ENCODE results near the gene LITAF. TPM values are rescaled to one million over a fixed set of nuclear protein-coding genes. Genes with fewer than 3 reads are reported as not detected.

The LITAF gene
- total RNA-seq, 1 donor from 2014 or later = 55.8 TPM

DNA sequence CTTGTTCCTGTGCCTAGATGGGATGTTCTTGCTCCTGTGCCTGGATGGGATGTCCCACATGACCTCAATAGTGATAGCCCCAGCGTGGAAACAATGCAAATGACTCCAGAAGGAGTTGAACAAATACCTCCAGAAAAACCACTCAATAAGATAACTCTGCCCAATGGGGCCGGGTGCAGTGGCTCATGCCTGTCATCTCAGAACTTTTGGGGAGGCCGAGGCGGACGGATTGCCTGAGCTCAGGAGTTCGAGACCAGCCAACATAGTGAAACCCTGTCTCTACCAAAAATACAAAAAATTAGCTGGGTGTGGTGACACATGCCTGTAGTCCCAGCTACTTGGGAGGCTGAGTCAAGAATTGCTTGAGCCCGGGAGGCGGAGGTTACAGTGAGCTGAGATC is 15.2 kb upstream of the LITAF start:
- TF ChIP-seq, protein P1, sequence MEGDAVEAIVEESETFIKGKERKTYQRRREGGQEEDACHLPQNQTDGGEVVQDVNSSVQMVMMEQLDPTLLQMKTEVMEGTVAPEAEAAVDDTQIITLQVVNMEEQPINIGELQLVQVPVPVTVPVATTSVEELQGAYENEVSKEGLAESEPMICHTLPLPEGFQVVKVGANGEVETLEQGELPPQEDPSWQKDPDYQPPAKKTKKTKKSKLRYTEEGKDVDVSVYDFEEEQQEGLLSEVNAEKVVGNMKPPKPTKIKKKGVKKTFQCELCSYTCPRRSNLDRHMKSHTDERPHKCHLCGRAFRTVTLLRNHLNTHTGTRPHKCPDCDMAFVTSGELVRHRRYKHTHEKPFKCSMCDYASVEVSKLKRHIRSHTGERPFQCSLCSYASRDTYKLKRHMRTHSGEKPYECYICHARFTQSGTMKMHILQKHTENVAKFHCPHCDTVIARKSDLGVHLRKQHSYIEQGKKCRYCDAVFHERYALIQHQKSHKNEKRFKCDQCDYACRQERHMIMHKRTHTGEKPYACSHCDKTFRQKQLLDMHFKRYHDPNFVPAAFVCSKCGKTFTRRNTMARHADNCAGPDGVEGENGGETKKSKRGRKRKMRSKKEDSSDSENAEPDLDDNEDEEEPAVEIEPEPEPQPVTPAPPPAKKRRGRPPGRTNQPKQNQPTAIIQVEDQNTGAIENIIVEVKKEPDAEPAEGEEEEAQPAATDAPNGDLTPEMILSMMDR (IDR thresholded peaks at IDR 0.05; ENCODE audit: insufficient read depth, low read length, poor library complexity, severe bottlenecking) = no peak
- H3K27me3 ChIP-seq (ENCODE audit: control insufficient read depth, insufficient read depth, low read length) = no peaks in the 10 kb centered on the region
- no peak for DNase-seq (ENCODE audit: low read depth)
- H3K4me3 ChIP-seq (ENCODE audit: low read depth, low read length) = no peak overlapping the region
- H3K36me3 ChIP-seq (ENCODE audit: control insufficient read depth, insufficient read depth, low read length) = no peaks in the 10 kb centered on the region

DNA sequence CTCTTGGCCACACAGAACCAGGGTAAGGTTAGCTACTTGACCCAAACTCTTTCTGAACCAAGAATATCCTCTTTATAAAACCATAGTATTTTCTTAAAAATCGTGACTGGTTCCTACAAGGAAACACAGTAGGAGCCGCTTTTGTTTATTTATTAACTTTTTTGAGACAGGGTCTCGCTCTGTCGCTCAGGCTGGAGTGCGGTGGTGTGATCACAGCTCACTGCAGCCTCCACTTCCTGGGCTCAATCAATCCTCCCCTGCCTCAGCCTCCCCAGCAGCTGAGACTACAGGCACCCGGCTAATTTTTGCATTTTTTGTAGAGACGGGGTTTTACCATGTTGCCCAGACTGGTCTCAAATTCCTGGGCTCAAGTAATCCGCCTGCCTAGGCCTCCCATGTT is 14.7 kb upstream of the LITAF start:
- TF ChIP-seq, protein P1 (IDR thresholded peaks at IDR 0.05; ENCODE audit: insufficient read depth, low read length, poor library complexity, severe bottlenecking) = no peak
- H3K4me3 ChIP-seq (ENCODE audit: low read depth, low read length) = no peak overlapping the region
- no peak for DNase-seq (ENCODE audit: low read depth)
- no peaks in the 10 kb centered on the region for H3K36me3 ChIP-seq (ENCODE audit: control insufficient read depth, insufficient read depth, low read length)
- no peaks in the 10 kb centered on the region for H3K27me3 ChIP-seq (ENCODE audit: control insufficient read depth, insufficient read depth, low read length)

DNA sequence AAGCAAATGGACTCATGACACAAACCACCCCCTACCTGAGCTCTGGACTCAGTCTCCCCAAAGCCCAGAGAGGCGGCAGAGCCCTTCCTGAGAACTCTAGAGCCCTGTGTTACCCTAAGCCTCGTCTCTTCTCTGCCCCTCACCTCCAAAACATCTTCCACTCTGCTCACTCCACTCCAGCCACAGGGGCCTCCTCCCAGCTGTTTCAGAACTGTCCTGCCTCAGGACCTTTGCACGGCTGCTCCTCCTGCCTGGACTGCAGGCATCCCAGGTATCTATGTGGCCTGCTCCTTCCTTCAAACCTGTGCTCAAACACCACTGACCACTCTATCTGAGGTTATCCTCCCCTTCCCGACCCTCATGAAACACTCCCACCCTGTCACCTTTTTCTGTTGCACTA is 12.9 kb upstream of the LITAF start:
- Histone ChIP-seq H3K27me3 (ENCODE audit: control insufficient read depth, insufficient read depth, low read length) (no peaks in the 10 kb centered on the region), H3K4me3 (ENCODE audit: low read depth, low read length) (no peak overlapping the region), H3K36me3 (ENCODE audit: control insufficient read depth, insufficient read depth, low read length) (no peaks in the 10 kb centered on the region)
- no peak for DNase-seq (ENCODE audit: low read depth)
- TF ChIP-seq, protein P1 (IDR thresholded peaks at IDR 0.05; ENCODE audit: insufficient read depth, low read length, poor library complexity, severe bottlenecking) = no peak

DNA sequence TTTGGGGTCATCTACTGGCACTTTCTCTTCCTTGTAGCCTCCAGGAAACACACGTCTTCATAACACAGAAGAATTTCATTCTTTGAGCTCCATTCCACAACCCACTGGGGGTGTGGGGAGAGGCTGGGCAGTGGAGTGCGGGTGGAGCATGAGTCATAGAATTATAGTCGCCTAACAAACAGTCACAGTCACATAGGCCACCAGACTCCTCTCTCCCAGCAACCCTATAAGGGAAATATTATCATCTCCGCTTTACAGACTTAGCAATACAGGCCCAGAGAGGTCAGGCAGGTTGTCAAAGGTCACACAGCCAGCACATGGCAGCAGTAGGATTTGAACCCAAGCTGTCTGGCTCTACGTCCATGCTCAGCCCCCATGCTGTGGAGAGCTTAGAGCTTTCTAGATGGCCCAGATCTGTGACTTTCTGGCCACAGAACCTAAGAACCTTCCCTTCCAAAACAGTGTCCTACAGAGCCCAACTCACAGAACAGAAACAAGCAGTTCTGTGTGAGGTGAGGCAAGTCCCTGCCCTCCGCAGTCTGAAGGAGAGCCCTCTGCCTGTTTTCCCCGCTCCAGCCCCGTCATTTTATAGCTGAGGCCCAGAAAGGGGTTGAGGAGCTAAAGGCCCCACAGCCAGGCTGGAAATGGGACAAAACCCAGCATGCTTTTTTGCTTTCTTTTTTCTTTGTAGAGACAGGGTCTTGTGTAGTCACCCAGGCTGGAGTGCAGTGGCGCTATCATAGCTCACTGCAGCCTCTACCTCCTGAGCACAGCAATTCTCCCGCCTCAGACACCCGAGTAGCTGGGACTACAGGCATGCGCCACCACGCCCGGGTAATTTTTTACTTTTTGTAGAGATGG is 10.7 kb upstream of the LITAF start:
- Histone ChIP-seq H3K36me3 (ENCODE audit: control insufficient read depth, insufficient read depth, low read length) (no peaks in the 10 kb centered on the region), H3K4me3 (ENCODE audit: low read depth, low read length) (no peak overlapping the region), H3K27me3 (ENCODE audit: control insufficient read depth, insufficient read depth, low read length) (no peaks in the 10 kb centered on the region)
- TF ChIP-seq, protein P1 (IDR thresholded peaks at IDR 0.05; ENCODE audit: insufficient read depth, low read length, poor library complexity, severe bottlenecking) = no peak
- no peak for DNase-seq (ENCODE audit: low read depth)

DNA sequence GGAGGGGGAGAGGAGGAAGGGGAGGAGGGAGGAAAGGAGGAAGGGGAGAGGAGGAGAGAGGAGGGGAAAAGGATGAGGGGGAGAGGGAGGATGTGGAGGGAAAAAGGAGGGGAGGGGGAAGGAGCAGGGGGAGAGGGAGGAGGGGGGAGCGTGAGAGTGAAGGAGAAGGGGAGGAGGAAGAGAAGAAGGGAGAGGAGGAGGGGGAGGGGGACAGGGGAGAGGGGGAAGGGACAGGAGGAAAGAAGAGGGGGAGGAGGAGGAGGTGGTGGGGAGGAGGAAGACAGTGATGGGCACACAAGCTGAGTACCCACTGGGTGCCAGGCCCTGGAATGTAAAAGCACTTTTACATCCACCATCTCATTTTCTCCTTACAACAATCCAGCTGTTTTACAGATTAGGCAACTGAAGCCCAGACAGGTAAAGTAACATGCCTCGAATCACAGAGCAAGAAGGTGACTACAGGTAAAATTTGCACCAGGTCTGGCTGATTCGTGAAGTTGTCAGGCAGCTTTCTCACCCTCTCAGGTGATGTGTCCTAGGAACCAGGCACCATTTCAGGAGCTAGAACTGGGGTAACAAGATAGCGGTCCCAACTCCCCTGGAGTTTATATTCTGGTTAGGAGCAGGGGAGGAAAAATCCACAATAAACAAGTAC is 10.0 kb upstream of the LITAF start:
- Histone ChIP-seq H3K36me3 (ENCODE audit: control insufficient read depth, insufficient read depth, low read length) (no peaks in the 10 kb centered on the region), H3K4me3 (ENCODE audit: low read depth, low read length) (no peak overlapping the region), H3K27me3 (ENCODE audit: control insufficient read depth, insufficient read depth, low read length) (no peaks in the 10 kb centered on the region)
- no peak for DNase-seq (ENCODE audit: low read depth)
- TF ChIP-seq, protein P1 (IDR thresholded peaks at IDR 0.05; ENCODE audit: insufficient read depth, low read length, poor library complexity, severe bottlenecking) = no peak

All from kidney epithelial cell (primary cell).